Liver (tissue), 10 donors: ENCODE results near the gene SNX3. TPM values are rescaled to one million over a fixed set of nuclear protein-coding genes. Genes with fewer than 3 reads are reported as not detected.

Experiments
- DNase-seq: peaks from one replicate; pipeline ENCODE4 v3.0.0-alpha.2; 2017; ENCODE audit warnings: low spot score
- H3K27ac ChIP-seq, 2 donors: one replicate each; pipeline ENCODE4 v1.7.0; 2013; ENCODE audit warnings: inconsistent platforms in 2 of 2, low read length in 2 of 2, control low read depth in 1 of 2, low read depth in 1 of 2, mild to moderate bottlenecking in 1 of 2
- H3K27me3 ChIP-seq, 4 donors: one replicate each; pipeline versions ENCODE4 v1.6.1 to v1.7.0; 2013; ENCODE audit warnings: low read length in 3 of 4, inconsistent platforms in 1 of 4, mild to moderate bottlenecking in 1 of 4, moderate library complexity in 1 of 4; ENCODE audit not compliant: control insufficient read depth in 4 of 4, insufficient read depth in 4 of 4
- H3K36me3 ChIP-seq, 4 donors: one replicate each; pipeline versions ENCODE4 v1.6.1 to v1.7.0; 2013; ENCODE audit warnings: low read length in 3 of 4, mild to moderate bottlenecking in 3 of 4, low read depth in 1 of 4, moderate library complexity in 1 of 4; ENCODE audit not compliant: control insufficient read depth in 4 of 4, insufficient read depth in 3 of 4
- H3K4me1 ChIP-seq, 4 donors: one replicate each; pipeline versions ENCODE4 v1.6.1 to v1.7.0; 2013; ENCODE audit warnings: low read length in 3 of 4, mild to moderate bottlenecking in 3 of 4, moderate library complexity in 1 of 4; ENCODE audit not compliant: control insufficient read depth in 4 of 4, insufficient read depth in 4 of 4
- H3K4me3 ChIP-seq, 3 donors: one replicate each; pipeline versions ENCODE4 v1.6.1 to v1.7.0; 2013; ENCODE audit warnings: low read length in 3 of 3, control low read depth in 1 of 3, low read depth in 1 of 3, mild to moderate bottlenecking in 1 of 3
- H3K9ac ChIP-seq, 2 donors: one replicate each; pipeline ENCODE4 v1.7.0; 2013; ENCODE audit warnings: low read length in 2 of 2, mild to moderate bottlenecking in 2 of 2, moderate library complexity in 2 of 2, control low read depth in 1 of 2, low read depth in 1 of 2
- H3K9me3 ChIP-seq, 4 donors: one replicate each; pipeline versions ENCODE4 v1.6.1 to v1.7.0; 2013; ENCODE audit warnings: low read length in 3 of 4; ENCODE audit not compliant: control insufficient read depth in 4 of 4
- EGR1 ChIP-seq, 2 donors: IDR thresholded peaks; 2 replicates each; pipeline ENCODE4 v1.6.1; 2016 to 2018; ENCODE audit warnings: antibody characterized with exemption in 2 of 2, low read depth in 2 of 2
- FOXA1 ChIP-seq: IDR thresholded peaks from 2 replicates; pipeline ENCODE4 v1.6.1; 2016; ENCODE audit warnings: antibody characterized with exemption
- GABPA ChIP-seq, 2 donors: IDR thresholded peaks in 1 of 2; conservative IDR thresholded peaks in 1 of 2; 2 replicates each; pipeline ENCODE4 v1.6.1; 2016; ENCODE audit warnings: antibody characterized with exemption in 2 of 2, mild to moderate bottlenecking in 1 of 2, moderate library complexity in 1 of 2
- HNF4A ChIP-seq, 2 donors: conservative IDR thresholded peaks; 2 replicates each; pipeline ENCODE4 v1.6.1; 2016; ENCODE audit warnings: antibody characterized with exemption in 2 of 2, mild to moderate bottlenecking in 2 of 2
- HNF4G ChIP-seq: IDR thresholded peaks from 2 replicates; pipeline ENCODE4 v1.6.1; 2016; ENCODE audit warnings: antibody characterized with exemption
- NR2F2 ChIP-seq: IDR thresholded peaks from 2 replicates; pipeline ENCODE4 v1.6.1; 2016; ENCODE audit warnings: antibody characterized with exemption
- RXRA ChIP-seq, 2 donors: IDR thresholded peaks; 2 replicates each; pipeline ENCODE4 v1.6.1; 2017 to 2018; ENCODE audit warnings: antibody characterized with exemption in 2 of 2, mild to moderate bottlenecking in 1 of 2
- SP1 ChIP-seq: IDR thresholded peaks from 2 replicates; pipeline ENCODE4 v1.6.1; 2018; ENCODE audit warnings: antibody characterized with exemption, mild to moderate bottlenecking
- YY1 ChIP-seq: IDR thresholded peaks from 2 replicates; pipeline ENCODE4 v1.6.1; 2016; ENCODE audit warnings: antibody characterized with exemption, mild to moderate bottlenecking
- WGBS: extraction: QIAGEN DNeasy Blood & Tissue Kit; methylation state at CpG from one replicate; pipeline ENCODE4 v1.1.7; 2013; 5-methylcytosine and 5-hydroxymethylcytosine counted together
- polyA plus RNA-seq, 2 donors: library from polyadenylated mRNA; stranded (reverse) in 1 of 2; unstranded in 1 of 2; fragments of 200-250 nt in 1 of 2; fragments of >200 nt in 1 of 2; fragmentation: Nextera tagmentation in 1 of 2; extraction: Ambion mirVana in 1 of 2; gene quantifications; one replicate each; pipeline versions ENCODE4 v1.2.1 to v1.2.3, GENCODE V29; 2013 to 2015
- small RNA-seq: library from RNA; depleted of rRNA; stranded (forward); fragments of <200 nt; gene quantifications from one replicate; pipeline ENCODE3, GENCODE V24; 2014
- total RNA-seq, 2 donors: library from RNA; depleted of rRNA; stranded (reverse); fragments of >200 nt; gene quantifications; one replicate each; pipeline ENCODE4 v1.2.3, GENCODE V29; 2014
- TF ChIP-seq, protein P1 (sequence below): fragments of 150-350 bp; IDR thresholded peaks from 2 replicates; pipeline ENCODE4 v1.5.1; 2017; ENCODE audit warnings: improper control_type of control experiment, low read depth, low read length; ENCODE audit not compliant: missing input control
- TF ChIP-seq, protein P2 (sequence below): IDR thresholded peaks from 2 replicates; pipeline ENCODE4 v1.6.1; 2016; ENCODE audit warnings: antibody characterized with exemption
- TF ChIP-seq, protein P3 (sequence below): IDR thresholded peaks from 2 replicates; pipeline ENCODE4 v1.6.1; 2016; ENCODE audit warnings: antibody characterized with exemption
- TF ChIP-seq, protein P4 (sequence below): IDR thresholded peaks from 2 replicates; pipeline ENCODE4 v1.6.1; 2016; ENCODE audit warnings: antibody characterized with exemption
- donor health status: healthy.
- donor health status: healthy.
- donor health status: healthy.
- donor health status: healthy.
- donor health status: healthy.

SNX3 gene
- total and polyA plus RNA-seq, 4 donors = 67.9 to 161 (median 111) TPM

DNA sequence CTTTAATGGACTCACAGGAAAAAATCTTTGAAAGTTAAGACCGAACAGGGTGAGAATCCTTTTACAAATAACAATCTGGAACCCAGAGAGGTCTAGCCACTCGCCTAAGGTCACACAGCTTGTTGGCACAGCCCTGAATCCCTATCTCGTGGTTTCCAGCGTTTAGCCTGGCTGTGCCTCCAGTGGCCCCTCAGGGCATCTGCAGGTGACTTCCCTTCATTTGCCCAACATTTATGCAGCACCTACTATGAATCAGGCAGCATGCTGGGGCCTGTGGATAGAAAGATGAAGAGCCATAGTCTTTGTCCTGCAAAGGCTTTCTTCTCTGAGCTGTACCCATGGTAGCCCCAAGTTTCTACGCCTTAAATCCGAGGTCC lies 97.6 kb downstream of the SNX3 start:
- Histone ChIP-seq H3K36me3 (no peaks in the 10 kb centered on the region), H3K9ac (no peak overlapping the region), H3K9me3 (peaks cover 0 to 7% (median 0%) of the 10 kb centered on the region in 4 donors), H3K4me1 (peaks cover 10 to 38% (median 22%) of the 10 kb centered on the region in 4 donors), H3K27me3 (peaks cover 5 to 62% (median 41%) of the 10 kb centered on the region in 4 donors), H3K27ac (no peak overlapping the region), H3K4me3 (no peak overlapping the region)
- WGBS = 4% methylated on average over 6 of the region's 6 CpGs
- TF ChIP-seq RXRA (IDR thresholded peaks at IDR 0.05) (no peak), HNF4A (conservative IDR thresholded peaks at IDR 0.05) (no peak), EGR1 (IDR thresholded peaks at IDR 0.05; ENCODE audit: low read depth in 2 of 2) (no peak), GABPA (IDR thresholded peaks at IDR 0.05 in 1 of 2, conservative IDR thresholded peaks at IDR 0.05 in 1 of 2) (no peak), NR2F2 (no peak), HNF4G (no peak), SP1 (no peak), FOXA1 (no peak), YY1 (no peak)
- TF ChIP-seq, protein P1, sequence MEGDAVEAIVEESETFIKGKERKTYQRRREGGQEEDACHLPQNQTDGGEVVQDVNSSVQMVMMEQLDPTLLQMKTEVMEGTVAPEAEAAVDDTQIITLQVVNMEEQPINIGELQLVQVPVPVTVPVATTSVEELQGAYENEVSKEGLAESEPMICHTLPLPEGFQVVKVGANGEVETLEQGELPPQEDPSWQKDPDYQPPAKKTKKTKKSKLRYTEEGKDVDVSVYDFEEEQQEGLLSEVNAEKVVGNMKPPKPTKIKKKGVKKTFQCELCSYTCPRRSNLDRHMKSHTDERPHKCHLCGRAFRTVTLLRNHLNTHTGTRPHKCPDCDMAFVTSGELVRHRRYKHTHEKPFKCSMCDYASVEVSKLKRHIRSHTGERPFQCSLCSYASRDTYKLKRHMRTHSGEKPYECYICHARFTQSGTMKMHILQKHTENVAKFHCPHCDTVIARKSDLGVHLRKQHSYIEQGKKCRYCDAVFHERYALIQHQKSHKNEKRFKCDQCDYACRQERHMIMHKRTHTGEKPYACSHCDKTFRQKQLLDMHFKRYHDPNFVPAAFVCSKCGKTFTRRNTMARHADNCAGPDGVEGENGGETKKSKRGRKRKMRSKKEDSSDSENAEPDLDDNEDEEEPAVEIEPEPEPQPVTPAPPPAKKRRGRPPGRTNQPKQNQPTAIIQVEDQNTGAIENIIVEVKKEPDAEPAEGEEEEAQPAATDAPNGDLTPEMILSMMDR = no peak
- TF ChIP-seq, protein P2, sequence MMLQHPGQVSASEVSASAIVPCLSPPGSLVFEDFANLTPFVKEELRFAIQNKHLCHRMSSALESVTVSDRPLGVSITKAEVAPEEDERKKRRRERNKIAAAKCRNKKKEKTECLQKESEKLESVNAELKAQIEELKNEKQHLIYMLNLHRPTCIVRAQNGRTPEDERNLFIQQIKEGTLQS = no peak
- TF ChIP-seq, protein P3, sequence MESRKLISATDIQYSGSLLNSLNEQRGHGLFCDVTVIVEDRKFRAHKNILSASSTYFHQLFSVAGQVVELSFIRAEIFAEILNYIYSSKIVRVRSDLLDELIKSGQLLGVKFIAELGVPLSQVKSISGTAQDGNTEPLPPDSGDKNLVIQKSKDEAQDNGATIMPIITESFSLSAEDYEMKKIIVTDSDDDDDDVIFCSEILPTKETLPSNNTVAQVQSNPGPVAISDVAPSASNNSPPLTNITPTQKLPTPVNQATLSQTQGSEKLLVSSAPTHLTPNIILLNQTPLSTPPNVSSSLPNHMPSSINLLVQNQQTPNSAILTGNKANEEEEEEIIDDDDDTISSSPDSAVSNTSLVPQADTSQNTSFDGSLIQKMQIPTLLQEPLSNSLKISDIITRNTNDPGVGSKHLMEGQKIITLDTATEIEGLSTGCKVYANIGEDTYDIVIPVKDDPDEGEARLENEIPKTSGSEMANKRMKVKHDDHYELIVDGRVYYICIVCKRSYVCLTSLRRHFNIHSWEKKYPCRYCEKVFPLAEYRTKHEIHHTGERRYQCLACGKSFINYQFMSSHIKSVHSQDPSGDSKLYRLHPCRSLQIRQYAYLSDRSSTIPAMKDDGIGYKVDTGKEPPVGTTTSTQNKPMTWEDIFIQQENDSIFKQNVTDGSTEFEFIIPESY = no peak
- TF ChIP-seq, protein P4, sequence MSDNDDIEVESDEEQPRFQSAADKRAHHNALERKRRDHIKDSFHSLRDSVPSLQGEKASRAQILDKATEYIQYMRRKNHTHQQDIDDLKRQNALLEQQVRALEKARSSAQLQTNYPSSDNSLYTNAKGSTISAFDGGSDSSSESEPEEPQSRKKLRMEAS = no peak
- no peak for DNase-seq

DNA sequence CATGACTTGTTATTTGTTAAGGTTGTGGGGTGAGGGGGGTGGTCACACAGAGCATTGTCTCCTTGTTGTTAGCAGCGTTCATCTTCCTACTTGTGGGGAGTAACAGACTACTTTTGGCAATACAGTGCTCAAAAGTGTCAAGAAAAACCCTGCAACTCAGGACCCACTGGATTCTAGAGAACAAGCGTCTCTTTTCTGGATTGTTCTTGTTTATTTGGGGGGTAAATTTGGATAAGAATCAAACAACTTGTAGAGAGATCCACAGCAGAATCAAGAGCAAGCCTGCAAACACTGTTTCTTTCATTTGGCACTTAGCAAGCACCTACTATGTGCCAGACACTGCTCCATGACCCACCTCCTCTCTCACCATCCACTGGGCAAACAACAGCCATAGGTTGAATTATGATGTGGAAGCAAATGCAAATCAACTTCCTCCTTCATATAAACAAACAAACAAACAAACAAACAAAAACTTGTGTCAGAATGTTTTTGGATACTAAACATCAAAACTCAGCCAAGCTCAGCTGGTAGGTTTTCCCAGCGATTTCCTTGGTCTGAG lies 99.0 kb downstream of the SNX3 start:
- Histone ChIP-seq H3K4me3 (no peak overlapping the region), H3K36me3 (no peaks in the 10 kb centered on the region), H3K4me1 (peaks cover 12 to 39% (median 23%) of the 10 kb centered on the region in 4 donors), H3K27ac (no peak overlapping the region), H3K27me3 (peaks cover 5 to 53% (median 44%) of the 10 kb centered on the region in 4 donors), H3K9me3 (peaks cover 0 to 7% (median 0%) of the 10 kb centered on the region in 4 donors), H3K9ac (no peak overlapping the region)
- 13% methylated on average over 3 of the region's 3 CpGs for WGBS
- DNase-seq = no peak
- TF ChIP-seq HNF4A (conservative IDR thresholded peaks at IDR 0.05) = no peak

Small RNA genes lying within 50 kb of the gene (small RNA-seq; reads per million reads assigned to genes)
- gene RNA5SP212 (not detected), gene RNU6-1144P (not detected), gene Z98742.2 (not detected)

Other genes starting within 250 kb of the SNX3 start
- gene OSTM1, start 186.3 kb downstream of the SNX3 start, total RNA-seq = 10 to 100 TPM; 11.0 to 33.3 TPM
- 10 to 100 TPM in 1 of 2 donors, 1 to 10 TPM in 1; 8.8 to 11.6 TPM for gene OSTM1, start 186.3 kb downstream of the SNX3 start, polyA plus RNA-seq
- gene NR2E1, start 95.0 kb downstream of the SNX3 start, total RNA-seq = not detected
- gene NR2E1, start 95.0 kb downstream of the SNX3 start, polyA plus RNA-seq = not detected
- gene AFG1L, start 34.0 kb upstream of the SNX3 start, total RNA-seq = 1 to 10 TPM; 2.7 TPM
- gene AFG1L, start 34.0 kb upstream of the SNX3 start, polyA plus RNA-seq = 1 to 10 TPM; 2.7 to 2.8 TPM